GM12878 (cell line): ENCODE measurements around the gene SNX13. TPM values are rescaled to one million over a fixed set of nuclear protein-coding genes. Genes with fewer than 3 reads are reported as not detected.

ENCODE experiments used
- BMI1 ChIP-seq: fragments of 450-650 bp; IDR thresholded peaks from 2 replicates; pipeline ENCODE4 v1.6.1; 2016; ENCODE audit warnings: mild to moderate bottlenecking, moderate library complexity, borderline replicate concordance
- CEBPB ChIP-seq, 2 experiments: fragments of 150-350 bp in 1 of 2; IDR thresholded peaks; 2 replicates each; pipeline ENCODE4 v1.6.1; 2012 to 2014; ENCODE audit warnings: low read depth in 2 of 2, low read length in 2 of 2, borderline replicate concordance in 1 of 2, inconsistent platforms in 1 of 2
- CHD2 ChIP-seq: IDR thresholded peaks from 2 replicates; pipeline ENCODE4 v1.6.1; 2011; ENCODE audit warnings: low read depth, low read length, improper control_type of control experiment, borderline replicate concordance
- CREM ChIP-seq: IDR thresholded peaks from 2 replicates; pipeline ENCODE4 v1.6.1; 2014; ENCODE audit warnings: antibody characterized with exemption, low read depth
- E4F1 ChIP-seq: fragments of 450-650 bp; IDR thresholded peaks from 2 replicates; pipeline ENCODE4 v1.6.1; 2018; ENCODE audit warnings: borderline replicate concordance, mild to moderate bottlenecking; ENCODE audit not compliant: partially characterized antibody
- IKZF2 ChIP-seq, 2 experiments: fragments of 450-650 bp; IDR thresholded peaks; 2 replicates each; pipeline ENCODE4 v1.6.1; 2017; ENCODE audit warnings: mild to moderate bottlenecking in 2 of 2, moderate library complexity in 2 of 2
- MEF2A ChIP-seq: IDR thresholded peaks from 2 replicates; pipeline ENCODE4 v1.6.1; 2011; ENCODE audit warnings: low read depth, mild to moderate bottlenecking, low read length, moderate library complexity; ENCODE audit not compliant: insufficient read depth
- PBX3 ChIP-seq: IDR thresholded peaks from 2 replicates; pipeline ENCODE4 v1.6.1; 2011; ENCODE audit warnings: mild to moderate bottlenecking, low read depth, low read length, moderate library complexity; ENCODE audit not compliant: insufficient replicate concordance
- POLR2AphosphoS5 ChIP-seq: IDR thresholded peaks from 2 replicates; pipeline ENCODE4 v1.6.1; 2011; ENCODE audit warnings: mild to moderate bottlenecking, low read length, inconsistent platforms
- SIX5 ChIP-seq: IDR thresholded peaks from 2 replicates; pipeline ENCODE4 v1.6.1; 2011; ENCODE audit warnings: mild to moderate bottlenecking, low read depth, low read length, moderate library complexity; ENCODE audit not compliant: severe bottlenecking
- USF1 ChIP-seq: IDR thresholded peaks from 2 replicates; pipeline ENCODE4 v1.6.1; 2011; ENCODE audit warnings: borderline replicate concordance, low read depth, mild to moderate bottlenecking, moderate library complexity, mixed read lengths, low read length; ENCODE audit not compliant: insufficient read depth; ENCODE audit errors: extremely low read length
- YY1 ChIP-seq: IDR thresholded peaks from 2 replicates; pipeline ENCODE4 v1.6.1; 2011; ENCODE audit warnings: low read depth, mild to moderate bottlenecking, low read length
- polyA plus RNA-seq, 11 experiments: library from polyadenylated mRNA; depleted of rRNA in 4 of 11; unstranded in 6 of 11; stranded (reverse) in 5 of 11; fragments of >200 nt; fragmentation: Nextera tagmentation in 4 of 11; fragmentation: Illumina TruSeq in 1 of 11; extraction: Ambion mirVana in 4 of 11; extraction: Trizol in 1 of 11; gene quantifications; 1 replicate in 1 of 11; 2 replicates in 10 of 11; pipeline versions ENCODE4 v1.2.1 to v1.2.3, GENCODE V29; 2011 to 2016; ENCODE audit warnings: inconsistent platforms in 2 of 11, missing spikeins in 2 of 11, low read depth in 1 of 11
- total RNA-seq, 4 experiments: library from RNA; depleted of rRNA in 3 of 4; stranded (reverse); fragments of >200 nt in 3 of 4; fragmentation: Illumina TruSeq in 1 of 4; extraction: Trizol in 1 of 4; gene quantifications; 2 replicates each; pipeline versions ENCODE4 v1.2.1 to v1.2.3, GENCODE V29; 2013 to 2021
- TF ChIP-seq, protein P1 (sequence below): fragments of 450-650 bp; formaldehyde crosslinking; IDR thresholded peaks from 2 replicates; pipeline ENCODE4 v1.4.0; 2022; ENCODE audit warnings: mild to moderate bottlenecking, moderate library complexity

The SNX13 gene
- total and polyA plus RNA-seq, 10 of the 15 experiments (the other 5 are each of a cell fraction or from before 2014, with no cell fraction given), result 2.2 to 17.1 (median 11.9) TPM

DNA sequence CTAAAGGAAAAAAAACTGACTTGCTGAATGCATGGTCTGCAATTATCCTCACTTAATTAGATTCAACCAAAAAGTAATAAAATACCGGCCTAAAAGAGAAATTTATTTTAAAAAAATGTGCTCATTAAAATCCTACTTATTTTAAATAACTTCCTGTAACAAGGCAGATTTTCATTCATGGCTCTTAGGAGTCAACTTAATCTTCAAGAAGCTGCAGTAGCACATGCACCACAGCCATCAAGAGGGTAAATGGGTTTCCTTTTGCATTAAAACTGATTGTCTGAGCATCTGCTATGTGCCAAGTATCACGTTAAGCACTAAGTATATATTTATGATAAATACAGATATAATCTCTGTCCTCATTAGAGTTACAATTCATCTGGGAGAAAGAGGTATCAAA, 69.9 kb downstream of the SNX13 start (continued):
- TF ChIP-seq, protein P1, sequence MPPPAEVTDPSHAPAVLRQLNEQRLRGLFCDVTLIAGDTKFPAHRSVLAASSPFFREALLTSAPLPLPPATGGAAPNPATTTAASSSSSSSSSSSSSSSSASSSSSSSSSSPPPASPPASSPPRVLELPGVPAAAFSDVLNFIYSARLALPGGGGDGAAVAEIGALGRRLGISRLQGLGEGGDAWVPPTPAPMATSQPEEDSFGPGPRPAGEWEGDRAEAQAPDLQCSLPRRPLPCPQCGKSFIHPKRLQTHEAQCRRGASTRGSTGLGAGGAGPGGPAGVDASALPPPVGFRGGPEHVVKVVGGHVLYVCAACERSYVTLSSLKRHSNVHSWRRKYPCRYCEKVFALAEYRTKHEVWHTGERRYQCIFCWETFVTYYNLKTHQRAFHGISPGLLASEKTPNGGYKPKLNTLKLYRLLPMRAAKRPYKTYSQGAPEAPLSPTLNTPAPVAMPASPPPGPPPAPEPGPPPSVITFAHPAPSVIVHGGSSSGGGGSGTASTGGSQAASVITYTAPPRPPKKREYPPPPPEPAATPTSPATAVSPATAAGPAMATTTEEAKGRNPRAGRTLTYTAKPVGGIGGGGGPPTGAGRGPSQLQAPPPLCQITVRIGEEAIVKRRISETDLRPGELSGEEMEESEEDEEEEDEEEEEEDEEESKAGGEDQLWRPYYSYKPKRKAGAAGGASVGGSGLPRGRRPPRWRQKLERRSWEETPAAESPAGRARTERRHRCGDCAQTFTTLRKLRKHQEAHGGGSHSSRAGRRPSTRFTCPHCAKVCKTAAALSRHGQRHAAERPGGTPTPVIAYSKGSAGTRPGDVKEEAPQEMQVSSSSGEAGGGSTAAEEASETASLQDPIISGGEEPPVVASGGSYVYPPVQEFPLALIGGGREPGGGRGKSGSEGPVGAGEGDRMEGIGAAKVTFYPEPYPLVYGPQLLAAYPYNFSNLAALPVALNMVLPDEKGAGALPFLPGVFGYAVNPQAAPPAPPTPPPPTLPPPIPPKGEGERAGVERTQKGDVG (CRISPR knock-in tag), result no peak
- no peak for TF ChIP-seq BMI1
- no peak for TF ChIP-seq YY1
- TF ChIP-seq IKZF2 (IDR thresholded peaks at IDR 0.05), result no peak
- no peak for TF ChIP-seq SIX5
- TF ChIP-seq USF1, result no peak
- TF ChIP-seq MEF2A, result no peak
- TF ChIP-seq POLR2AphosphoS5, result no peak
- no peak for TF ChIP-seq CHD2
- TF ChIP-seq CEBPB (IDR thresholded peaks at IDR 0.05; ENCODE audit: borderline replicate concordance in 1 of 2, low read depth in 2 of 2, low read length in 2 of 2), result no peak
- no peak for TF ChIP-seq PBX3
- no peak for TF ChIP-seq CREM
- no peak for TF ChIP-seq E4F1
